VCaP (cell line): ENCODE data around the gene NAIF1.
"Not testable (repeated sequence)": the region's sequence is repeated elsewhere in the genome, so short reads cannot be mapped to it uniquely, and the experiment has no call there.

Source experiments
- H3K27ac ChIP-seq: fragments of 450-650 bp; 2 replicates; pipeline ENCODE4 v1.5.1; 2017
- CTCF ChIP-seq: fragments of 450-650 bp; conservative IDR thresholded peaks from 2 replicates; pipeline ENCODE4 v1.5.1; 2017; ENCODE audit warnings: mild to moderate bottlenecking, moderate library complexity

The NAIF1 gene

GRCh38 chr9:128033609-128034008 lies 33.5 kb downstream of the NAIF1 start:
- TF ChIP-seq CTCF, result no peak
- H3K27ac ChIP-seq, result no peak overlapping the region; the same call in 1 of the 2 replicates

- no peak for TF ChIP-seq CTCF
- H3K27ac ChIP-seq, result no peak overlapping the region
These were observed 39.4 kb downstream of the NAIF1 start for GRCh38 chr9:128027705-128028104.

- H3K27ac ChIP-seq, result no peak overlapping the region
- TF ChIP-seq CTCF, result no peak
These were observed 40.2 kb downstream of the NAIF1 start for GRCh38 chr9:128026773-128027541.

- H3K27ac ChIP-seq, result no peak overlapping the region
- TF ChIP-seq CTCF, result no peak
These were observed 40.8 kb downstream of the NAIF1 start for GRCh38 chr9:128026255-128026772.

- TF ChIP-seq CTCF, result no peak
- H3K27ac ChIP-seq, result no peak overlapping the region
These were observed 41.4 kb downstream of the NAIF1 start for GRCh38 chr9:128025736-128026135.

- H3K27ac ChIP-seq, result no peak overlapping the region
- no peak for TF ChIP-seq CTCF
These were observed 42.3 kb downstream of the NAIF1 start for GRCh38 chr9:128024761-128025308.

- not testable (repeated sequence) for H3K27ac ChIP-seq
These were observed 43.4 kb downstream of the NAIF1 start for GRCh38 chr9:128023671-128024070.

GRCh38 chr9:128022886-128023285 lies 44.2 kb downstream of the NAIF1 start:
- no peak overlapping the region for H3K27ac ChIP-seq
- TF ChIP-seq CTCF, result no peak
